ENCODE data around the gene ROBO1. TPM values are rescaled to one million over a fixed set of nuclear protein-coding genes. Genes with fewer than 3 reads are reported as not detected.

Gene ROBO1
- total RNA-seq, 2 experiments from 2014 or later, result 0.36 to 0.69 TPM

DNA sequence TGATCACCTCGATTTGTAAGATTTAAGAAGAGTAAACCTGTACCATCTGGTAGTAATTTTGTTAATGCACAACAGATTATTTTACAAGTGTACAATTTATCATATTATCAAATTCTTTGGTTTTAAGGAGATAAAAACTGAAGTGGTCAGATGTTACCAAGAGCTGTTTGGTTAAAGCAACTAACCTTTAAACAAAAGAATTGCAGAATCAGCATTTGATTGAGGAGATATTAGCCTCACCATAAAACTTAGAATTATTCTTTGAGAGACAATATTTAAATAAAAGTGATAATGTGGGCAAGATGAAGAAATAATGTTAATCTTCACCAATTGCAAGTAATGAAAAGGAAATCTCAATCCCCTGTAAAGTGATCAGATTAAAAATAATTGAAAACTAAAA is 1034.9 kb downstream of the ROBO1 start:
- Histone ChIP-seq H3K4me1 (ENCODE audit: insufficient read depth, low read length) (no peaks in the 10 kb centered on the region), H3K9me3 (ENCODE audit: control insufficient read depth in 1 of 2, insufficient read depth in 1 of 2, low read length in 2 of 2) (peaks cover 0 to 3% of the 10 kb centered on the region in 2 experiments), H3K27ac (ENCODE audit: low read depth in 1 of 2, low read length in 2 of 2) (no peak overlapping the region), H3K4me3 (ENCODE audit: low read length) (no peak overlapping the region), H3K36me3 (ENCODE audit: insufficient read depth, low read length) (no peaks in the 10 kb centered on the region), H3K27me3 (ENCODE audit: control insufficient read depth in 1 of 2, insufficient read depth in 2 of 2, low read length in 2 of 2) (no peaks in the 10 kb centered on the region)
- Mint-ChIP-seq H3K4me3 (no peak overlapping the region), H3K9me3 (peaks cover 4% of the 10 kb centered on the region), H3K4me1 (ENCODE audit: low read depth) (no peaks in the 10 kb centered on the region), H3K27ac (no peak overlapping the region), H3K27me3 (no peaks in the 10 kb centered on the region), H3K36me3 (ENCODE audit: low read depth) (no peaks in the 10 kb centered on the region)
- no peak for ATAC-seq (ENCODE audit: poor library complexity)
- ChIA-PET CTCF (no interaction called here), POLR2A (no interaction called here)
- intact Hi-C loops (cut with DNase I, micrococcal nuclease), result no loop called here
- TF ChIP-seq, protein P1, sequence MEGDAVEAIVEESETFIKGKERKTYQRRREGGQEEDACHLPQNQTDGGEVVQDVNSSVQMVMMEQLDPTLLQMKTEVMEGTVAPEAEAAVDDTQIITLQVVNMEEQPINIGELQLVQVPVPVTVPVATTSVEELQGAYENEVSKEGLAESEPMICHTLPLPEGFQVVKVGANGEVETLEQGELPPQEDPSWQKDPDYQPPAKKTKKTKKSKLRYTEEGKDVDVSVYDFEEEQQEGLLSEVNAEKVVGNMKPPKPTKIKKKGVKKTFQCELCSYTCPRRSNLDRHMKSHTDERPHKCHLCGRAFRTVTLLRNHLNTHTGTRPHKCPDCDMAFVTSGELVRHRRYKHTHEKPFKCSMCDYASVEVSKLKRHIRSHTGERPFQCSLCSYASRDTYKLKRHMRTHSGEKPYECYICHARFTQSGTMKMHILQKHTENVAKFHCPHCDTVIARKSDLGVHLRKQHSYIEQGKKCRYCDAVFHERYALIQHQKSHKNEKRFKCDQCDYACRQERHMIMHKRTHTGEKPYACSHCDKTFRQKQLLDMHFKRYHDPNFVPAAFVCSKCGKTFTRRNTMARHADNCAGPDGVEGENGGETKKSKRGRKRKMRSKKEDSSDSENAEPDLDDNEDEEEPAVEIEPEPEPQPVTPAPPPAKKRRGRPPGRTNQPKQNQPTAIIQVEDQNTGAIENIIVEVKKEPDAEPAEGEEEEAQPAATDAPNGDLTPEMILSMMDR (IDR thresholded peaks at IDR 0.05), result no peak
- DNase-seq, result no peak

DNA sequence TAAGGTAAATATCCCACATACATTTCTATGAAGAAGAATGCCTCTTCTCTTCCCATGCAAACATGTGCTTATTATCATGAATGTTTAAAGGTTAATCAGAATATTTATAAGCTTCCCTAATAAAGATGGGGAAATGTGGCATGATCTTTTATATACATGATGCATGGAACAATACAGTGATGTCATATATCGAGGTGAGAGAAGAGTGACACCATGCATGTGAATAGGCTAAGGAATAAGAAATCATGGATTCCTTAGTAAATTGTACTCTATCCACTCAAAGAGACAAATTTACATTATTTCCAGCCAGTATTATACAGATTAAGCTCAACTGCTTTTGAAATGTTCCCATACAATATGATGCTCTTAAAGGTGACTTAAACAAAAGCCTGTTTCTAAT is 1035.3 kb downstream of the ROBO1 start:
- Histone ChIP-seq H3K36me3 (ENCODE audit: insufficient read depth, low read length) (no peaks in the 10 kb centered on the region), H3K27me3 (ENCODE audit: control insufficient read depth in 1 of 2, insufficient read depth in 2 of 2, low read length in 2 of 2) (no peaks in the 10 kb centered on the region), H3K4me3 (ENCODE audit: low read length) (no peak overlapping the region), H3K27ac (ENCODE audit: low read depth in 1 of 2, low read length in 2 of 2) (no peak overlapping the region), H3K9me3 (ENCODE audit: control insufficient read depth in 1 of 2, insufficient read depth in 1 of 2, low read length in 2 of 2) (peaks cover 0 to 3% of the 10 kb centered on the region in 2 experiments), H3K4me1 (ENCODE audit: insufficient read depth, low read length) (no peaks in the 10 kb centered on the region)
- Mint-ChIP-seq H3K4me3 (no peak overlapping the region), H3K27me3 (no peaks in the 10 kb centered on the region), H3K9me3 (peaks cover 4% of the 10 kb centered on the region), H3K4me1 (ENCODE audit: low read depth) (no peaks in the 10 kb centered on the region), H3K36me3 (ENCODE audit: low read depth) (no peaks in the 10 kb centered on the region), H3K27ac (no peak overlapping the region)
- no peak for DNase-seq
- TF ChIP-seq, protein P1 (IDR thresholded peaks at IDR 0.05), result no peak
- POLR2A ChIA-PET, result no interaction called here
- ATAC-seq (ENCODE audit: poor library complexity), result no peak
- CTCF ChIA-PET, result no interaction called here
- intact Hi-C loops (cut with DNase I, micrococcal nuclease), result no loop called here

DNA sequence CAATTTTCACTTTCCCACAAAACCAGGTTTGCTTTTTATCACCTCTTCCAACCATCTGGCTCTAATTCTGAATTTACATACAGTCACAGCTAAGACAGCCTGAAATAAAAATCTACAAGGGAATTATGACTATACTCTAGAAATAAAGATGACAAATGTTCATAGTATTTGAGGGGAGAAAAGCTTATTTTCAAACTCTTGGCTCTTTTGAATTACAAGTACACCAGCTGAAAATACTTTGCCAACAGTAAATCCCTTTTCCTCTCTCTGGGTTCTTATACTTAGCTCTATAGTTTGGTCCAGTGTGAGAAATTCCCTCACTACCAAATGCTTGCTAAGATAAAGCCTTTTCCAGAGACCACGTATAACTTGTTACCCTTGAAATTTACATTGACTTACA is 1037.9 kb downstream of the ROBO1 start:
- Mint-ChIP-seq H3K4me1 (ENCODE audit: low read depth) (no peaks in the 10 kb centered on the region), H3K4me3 (no peak overlapping the region), H3K27me3 (no peaks in the 10 kb centered on the region), H3K9me3 (peaks cover 2% of the 10 kb centered on the region), H3K27ac (no peak overlapping the region), H3K36me3 (ENCODE audit: low read depth) (no peaks in the 10 kb centered on the region)
- ChIA-PET POLR2A (no interaction called here), CTCF (no interaction called here)
- ATAC-seq (ENCODE audit: poor library complexity) (no peak), DNase-seq (no peak)
- Histone ChIP-seq H3K27ac (ENCODE audit: low read depth in 1 of 2, low read length in 2 of 2) (no peak overlapping the region), H3K36me3 (ENCODE audit: insufficient read depth, low read length) (no peaks in the 10 kb centered on the region), H3K9me3 (ENCODE audit: control insufficient read depth in 1 of 2, insufficient read depth in 1 of 2, low read length in 2 of 2) (peaks cover 0 to 7% of the 10 kb centered on the region in 2 experiments), H3K4me1 (ENCODE audit: insufficient read depth, low read length) (no peaks in the 10 kb centered on the region), H3K4me3 (ENCODE audit: low read length) (no peak overlapping the region), H3K27me3 (ENCODE audit: control insufficient read depth in 1 of 2, insufficient read depth in 2 of 2, low read length in 2 of 2) (no peaks in the 10 kb centered on the region)
- intact Hi-C loops (cut with DNase I, micrococcal nuclease), result no loop called here
- TF ChIP-seq, protein P1 (IDR thresholded peaks at IDR 0.05), result no peak

Data from CD4-positive, alpha-beta T cell (primary cell).